HG03521 (cell line): ENCODE measurements around the gene CNTNAP2.

Experiments used
- ATAC-seq: cut with Tn5 transposase; IDR thresholded peaks from one replicate; pipeline ENCODE4 v1.9.1; 2021; ENCODE audit warnings: mild to moderate bottlenecking, moderate library complexity; ENCODE audit not compliant: unreplicated experiment

CNTNAP2 gene

DNA sequence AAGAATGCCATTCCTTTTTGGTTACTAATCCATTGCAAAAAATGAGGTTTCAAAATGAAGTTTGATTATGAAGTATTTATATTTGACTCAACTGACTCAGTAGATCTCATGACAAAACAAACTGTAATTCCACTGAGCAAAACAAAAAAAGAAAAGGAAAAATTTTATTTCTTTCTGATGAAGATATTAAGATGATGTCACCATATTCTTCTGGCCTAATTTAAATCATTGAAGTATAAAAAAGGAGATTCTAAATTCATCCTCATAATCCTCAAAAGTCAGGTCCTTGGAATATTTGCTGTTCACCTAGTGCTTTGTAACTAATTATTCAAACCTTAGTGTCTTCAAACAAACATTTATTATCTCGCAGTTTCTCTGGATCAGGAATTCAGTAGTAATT lies 1183.7 kb downstream of the CNTNAP2 start:
- ATAC-seq, result no peak

DNA sequence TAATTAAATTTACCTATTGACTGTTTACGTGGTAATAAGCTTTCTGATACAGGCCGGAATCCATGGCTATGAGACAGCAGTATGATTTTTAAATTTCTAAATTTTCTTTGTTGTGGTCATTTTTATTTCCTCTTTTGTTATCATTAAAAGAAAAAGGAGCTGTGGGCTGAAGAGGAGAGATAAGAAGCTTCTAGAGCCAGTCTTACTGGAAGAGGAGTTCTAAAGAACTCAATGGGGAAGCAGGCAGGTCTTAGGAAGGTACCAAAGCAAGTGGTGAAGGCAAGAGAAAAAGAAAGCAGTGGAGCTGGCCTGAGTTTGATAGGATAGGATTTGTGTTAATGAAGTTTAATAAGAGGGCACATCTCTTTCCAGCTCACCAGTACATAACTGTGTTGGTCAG lies 1187.8 kb downstream of the CNTNAP2 start:
- no peak for ATAC-seq

DNA sequence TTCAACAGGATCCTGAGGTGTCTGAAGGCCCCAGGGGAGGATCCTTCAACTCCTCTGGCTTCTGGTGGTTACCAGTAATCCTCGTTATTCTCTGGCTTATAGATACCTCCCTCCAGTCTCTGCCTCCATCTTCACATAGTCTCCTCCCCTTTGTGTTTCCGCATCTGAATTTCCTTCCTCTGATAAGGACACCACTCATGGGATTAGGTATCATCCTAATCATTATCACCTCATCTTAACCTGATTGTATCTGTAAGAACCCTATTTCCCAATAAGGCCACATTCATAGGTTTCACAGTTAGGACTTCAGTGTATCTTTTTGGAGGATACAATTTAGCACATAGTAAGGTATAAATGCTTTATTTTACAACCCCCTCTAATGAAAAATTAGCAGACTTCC lies 1189.2 kb downstream of the CNTNAP2 start:
- no peak for ATAC-seq

DNA sequence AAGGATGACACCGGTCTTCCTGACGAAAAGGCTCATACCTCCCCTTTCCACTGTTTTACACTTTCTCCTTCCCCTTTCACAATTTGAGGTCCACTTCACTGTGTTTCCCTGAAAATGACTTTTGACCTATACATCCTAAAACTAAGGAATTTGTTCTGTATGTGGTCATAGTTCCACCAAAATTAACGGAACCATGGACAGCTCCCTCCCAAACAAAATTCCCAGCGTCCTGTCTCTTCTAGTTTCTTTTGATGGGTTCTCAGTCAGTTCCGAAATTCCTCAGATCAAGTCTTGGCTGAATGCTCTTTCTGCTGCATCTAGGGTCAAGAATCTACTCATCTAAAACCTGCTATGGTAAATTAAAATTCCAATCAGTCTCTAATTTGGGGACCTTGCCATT lies 1191.9 kb downstream of the CNTNAP2 start:
- ATAC-seq, result no peak

DNA sequence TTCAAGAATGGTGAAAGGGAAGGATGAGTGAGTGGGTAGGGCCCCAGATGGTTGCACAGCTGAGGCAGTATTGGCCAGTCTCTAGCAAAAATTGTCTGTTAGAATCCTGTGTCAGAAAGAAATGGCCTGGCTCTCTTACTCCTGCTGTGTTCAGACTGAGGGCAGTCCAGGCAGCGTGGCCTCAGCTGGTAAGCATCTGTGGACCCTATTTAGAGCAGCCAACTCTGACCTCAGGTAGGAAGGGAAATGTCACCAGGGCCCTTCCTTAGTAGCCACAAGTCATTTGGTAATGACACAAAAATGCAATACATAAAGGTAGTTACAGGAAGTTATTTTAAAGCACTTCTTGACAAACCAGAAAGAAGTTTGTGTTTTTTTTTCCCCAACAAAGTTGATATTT lies 1194.7 kb downstream of the CNTNAP2 start:
- ATAC-seq, result no peak

DNA sequence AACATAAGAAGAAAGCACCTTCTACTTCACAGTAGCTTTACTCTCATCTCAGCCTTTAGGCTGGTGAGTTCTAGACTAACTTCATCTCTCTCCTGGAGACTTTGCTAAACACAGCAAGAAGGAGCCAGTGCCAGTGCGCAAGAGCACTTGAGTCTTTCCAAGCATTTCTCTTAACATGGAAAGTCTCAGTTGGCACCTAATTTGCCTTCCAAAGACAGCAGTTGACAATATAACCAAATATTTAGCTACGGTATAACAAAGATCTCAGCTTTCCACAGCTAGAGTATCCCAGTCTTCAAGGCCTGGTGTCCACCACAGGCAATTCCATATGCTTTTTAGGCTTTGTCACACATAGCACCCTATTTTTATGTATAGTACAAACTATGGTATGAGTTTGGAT lies 1204.9 kb downstream of the CNTNAP2 start:
- ATAC-seq, result no peak

DNA sequence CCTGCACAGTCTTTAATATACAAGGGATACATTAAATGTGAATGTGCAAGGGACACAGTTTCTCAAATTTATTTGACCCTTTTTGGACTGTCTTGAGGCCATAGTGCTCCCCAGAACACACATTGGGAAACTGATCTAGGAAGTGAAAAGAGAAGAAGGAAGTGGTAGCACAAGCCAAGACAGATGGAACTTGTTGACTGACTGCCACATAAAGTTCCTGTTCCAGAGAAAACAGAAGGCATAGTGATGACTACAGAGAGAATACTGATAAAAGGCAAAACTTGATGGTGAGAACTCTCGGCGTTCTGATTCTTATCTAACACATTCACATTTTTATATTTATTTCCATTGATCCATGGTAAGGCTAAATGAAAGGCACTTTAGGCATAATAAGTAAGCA lies 1216.4 kb downstream of the CNTNAP2 start:
- ATAC-seq, result no peak

DNA sequence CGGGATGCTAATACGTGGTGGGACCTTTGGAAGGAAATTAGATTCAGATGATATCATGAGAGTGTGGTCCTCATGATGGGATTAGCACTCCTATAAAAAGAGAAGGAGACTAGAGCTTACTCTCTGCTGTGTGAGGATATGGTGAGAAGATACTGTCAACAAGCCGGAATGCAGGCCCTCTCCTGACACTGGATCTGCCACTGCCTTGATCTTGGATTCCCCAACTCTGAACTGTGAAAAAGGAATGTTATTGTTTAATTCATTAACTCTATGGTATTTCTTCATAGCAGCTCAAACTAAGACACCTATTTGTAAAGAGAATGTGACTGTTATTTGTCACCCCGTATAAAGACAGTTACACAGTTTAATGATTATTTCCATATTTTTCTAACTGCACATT lies 1246.5 kb downstream of the CNTNAP2 start:
- no peak for ATAC-seq

DNA sequence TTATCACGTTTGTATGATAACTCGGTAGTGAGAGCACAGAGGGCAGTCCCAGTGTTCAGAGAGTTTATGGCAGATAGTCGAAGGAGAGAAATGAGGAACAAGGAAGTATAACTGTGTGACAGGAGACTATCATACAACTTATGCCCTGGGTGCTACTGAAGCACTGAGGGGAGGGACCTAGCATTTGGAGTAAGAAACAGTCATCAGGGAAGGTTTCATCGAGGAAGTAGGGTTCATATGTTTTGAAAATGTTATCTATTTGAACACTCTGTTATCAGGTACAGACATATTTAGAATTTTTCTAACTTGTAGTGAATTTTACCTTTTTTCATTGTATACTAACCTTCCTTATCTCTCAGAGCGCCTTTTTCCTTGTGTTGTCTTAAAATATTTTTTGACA lies 1259.6 kb downstream of the CNTNAP2 start:
- ATAC-seq, result no peak

DNA sequence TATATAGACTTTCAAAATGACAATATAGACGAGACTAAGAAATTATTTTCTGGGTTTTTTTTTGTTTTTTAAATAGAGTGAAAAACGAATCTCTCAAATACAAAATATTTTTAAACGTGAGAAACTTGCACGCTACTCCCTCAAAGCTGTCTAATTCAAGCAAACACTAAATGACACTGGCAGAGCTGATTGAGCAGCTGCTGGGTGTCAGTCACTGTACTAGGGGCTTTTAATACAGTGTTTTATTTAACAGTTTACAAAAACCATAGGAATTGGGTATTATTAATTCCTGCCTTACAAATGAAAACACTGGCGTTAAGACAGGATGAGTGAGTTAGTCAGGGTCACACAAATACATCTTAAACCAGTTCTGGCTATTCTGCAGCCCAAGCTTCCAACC lies 1264.3 kb downstream of the CNTNAP2 start:
- ATAC-seq, result no peak

DNA sequence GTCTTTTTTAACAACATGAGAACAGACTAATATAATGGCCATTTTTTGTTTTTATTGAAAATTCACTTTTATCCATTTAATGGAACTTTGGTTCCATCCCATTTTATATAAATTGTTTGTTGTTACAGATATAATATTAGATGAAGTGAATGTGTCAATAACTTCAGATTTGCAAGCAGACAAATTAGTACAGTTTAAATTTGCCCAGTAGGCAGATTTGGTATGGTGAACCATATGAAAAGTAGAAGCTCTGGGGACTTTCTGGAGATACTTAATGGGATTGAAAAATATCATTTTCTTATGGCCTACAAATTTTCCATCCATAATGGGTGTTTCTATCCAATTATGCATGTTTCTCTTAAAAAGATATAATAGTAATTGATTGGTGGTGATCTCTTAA lies 1277.7 kb downstream of the CNTNAP2 start:
- ATAC-seq, result no peak

DNA sequence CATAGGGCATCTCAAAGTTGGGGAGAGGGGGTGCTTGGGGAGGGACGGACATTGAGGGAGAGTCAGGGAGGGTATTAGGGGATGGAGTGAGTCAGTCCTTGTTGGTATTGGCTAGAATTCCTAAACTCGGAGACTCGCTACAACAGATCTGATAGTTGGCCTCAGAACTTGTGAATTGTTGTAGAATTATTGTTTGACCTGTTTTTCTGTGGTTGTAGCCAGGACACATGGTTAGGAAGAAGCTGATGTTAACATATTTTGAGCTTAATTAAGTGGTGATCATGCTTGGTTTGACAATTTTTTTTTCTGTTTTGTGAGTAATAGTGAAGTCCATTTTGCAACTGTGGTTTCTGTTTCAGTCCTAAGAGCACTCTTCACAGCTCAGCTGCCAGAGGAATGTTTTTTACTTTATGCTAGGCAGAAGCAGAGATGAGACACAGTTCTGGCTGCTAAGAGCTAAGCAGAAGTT lies 1283.7 kb downstream of the CNTNAP2 start:
- ATAC-seq, result no peak

DNA sequence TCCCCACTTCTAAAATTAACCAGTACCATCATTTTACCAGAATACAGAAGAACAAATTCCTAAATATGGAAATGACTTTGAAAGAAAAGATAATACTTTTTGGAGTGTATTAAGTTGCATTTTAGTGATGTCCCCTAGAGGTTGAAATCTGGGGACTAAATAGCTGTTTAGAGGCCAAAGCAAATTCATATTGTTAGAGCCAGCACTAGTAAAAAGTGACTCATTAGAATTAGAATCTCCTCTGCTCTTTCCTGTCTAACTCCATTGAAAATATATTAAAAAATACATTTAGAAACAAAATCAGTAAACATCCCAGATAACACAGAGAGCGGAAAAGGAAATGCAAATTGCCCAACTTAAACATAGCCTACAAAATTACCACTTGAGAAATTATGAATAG lies 1284.3 kb downstream of the CNTNAP2 start:
- ATAC-seq, result no peak

DNA sequence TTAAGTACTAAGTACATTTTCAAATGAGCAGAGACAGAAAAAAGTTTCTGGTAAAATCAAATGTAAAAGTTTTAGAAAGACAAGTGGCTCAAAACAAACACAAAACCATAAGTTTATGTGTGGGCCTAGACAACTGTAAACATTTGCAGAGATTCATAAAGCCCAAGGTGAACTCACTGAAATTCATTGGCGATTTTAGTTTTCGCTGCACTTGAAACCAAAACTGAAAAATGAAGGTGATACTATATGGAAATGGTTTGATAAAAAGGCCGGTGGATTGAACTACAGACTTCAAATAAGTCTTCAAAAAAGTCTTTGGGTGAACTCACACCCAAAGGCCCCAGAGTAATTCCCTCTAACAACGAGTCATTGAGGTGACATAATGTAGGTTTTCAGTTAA lies 1289.0 kb downstream of the CNTNAP2 start:
- ATAC-seq, result no peak

DNA sequence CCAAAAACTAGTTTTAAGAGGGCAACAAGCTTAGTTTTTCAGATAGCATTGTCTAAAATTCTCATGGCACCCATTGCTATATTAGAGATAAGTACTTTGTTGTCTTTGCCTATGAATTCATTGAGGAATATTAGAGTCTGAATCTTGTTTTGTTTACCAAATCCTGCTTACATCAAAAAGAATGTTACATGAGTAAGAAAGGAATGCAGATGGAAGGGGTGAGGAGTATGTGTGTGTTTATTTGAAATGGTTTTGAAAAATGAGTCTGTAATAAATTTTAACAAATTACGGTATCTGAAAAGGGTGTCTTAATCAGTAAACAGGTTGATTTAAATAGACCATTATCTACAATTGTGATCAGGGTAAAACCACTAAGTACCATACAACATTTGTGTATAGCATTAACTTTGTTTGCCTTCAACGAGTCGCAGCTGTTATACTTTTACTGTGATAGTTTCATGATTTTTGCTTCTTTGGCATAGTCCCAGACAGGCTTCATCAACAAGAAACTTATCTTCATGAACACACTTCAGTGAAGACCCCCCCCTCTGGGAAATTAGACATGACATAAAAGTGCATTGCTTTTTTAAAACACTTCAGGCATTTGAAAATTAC lies 1290.0 kb downstream of the CNTNAP2 start:
- no peak for ATAC-seq

DNA sequence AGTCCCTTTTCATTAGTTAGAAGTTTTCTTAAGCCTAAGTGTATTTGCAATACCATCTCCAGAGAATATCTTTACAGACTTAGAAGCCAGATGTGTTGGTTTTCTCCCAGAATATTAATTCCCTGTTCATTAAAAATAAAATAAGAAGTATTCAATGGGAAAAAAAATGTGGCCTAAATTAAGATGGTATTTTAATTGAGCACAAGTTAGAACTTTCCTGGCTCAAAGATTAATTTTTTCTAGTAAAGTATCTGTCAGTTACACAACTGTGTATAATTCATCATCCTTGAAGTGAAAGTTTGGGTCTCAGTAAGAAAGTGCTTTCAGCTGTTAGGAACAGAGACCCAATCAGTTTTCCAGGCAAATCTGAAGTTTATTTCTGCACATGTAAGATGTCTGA lies 1294.5 kb downstream of the CNTNAP2 start:
- ATAC-seq, result no peak

DNA sequence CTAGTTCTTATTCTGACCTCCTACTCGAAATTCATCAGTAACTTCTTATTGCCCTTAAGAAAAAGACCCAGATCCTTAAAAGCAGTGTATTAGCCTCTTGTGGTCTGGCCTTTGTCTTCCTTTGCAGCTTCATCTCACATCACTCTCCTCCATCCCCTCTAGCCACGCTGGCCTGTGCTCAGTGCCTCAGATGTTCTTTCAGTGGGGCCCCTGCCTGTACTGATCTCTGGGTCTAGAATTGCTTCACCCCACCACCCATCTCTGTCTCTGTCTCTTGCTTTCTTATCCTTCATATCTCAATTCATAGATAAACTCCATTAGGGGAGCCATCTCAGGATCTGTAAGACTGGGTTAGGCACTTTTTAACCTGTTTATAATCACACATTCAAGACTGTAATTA lies 1295.5 kb downstream of the CNTNAP2 start:
- no peak for ATAC-seq

DNA sequence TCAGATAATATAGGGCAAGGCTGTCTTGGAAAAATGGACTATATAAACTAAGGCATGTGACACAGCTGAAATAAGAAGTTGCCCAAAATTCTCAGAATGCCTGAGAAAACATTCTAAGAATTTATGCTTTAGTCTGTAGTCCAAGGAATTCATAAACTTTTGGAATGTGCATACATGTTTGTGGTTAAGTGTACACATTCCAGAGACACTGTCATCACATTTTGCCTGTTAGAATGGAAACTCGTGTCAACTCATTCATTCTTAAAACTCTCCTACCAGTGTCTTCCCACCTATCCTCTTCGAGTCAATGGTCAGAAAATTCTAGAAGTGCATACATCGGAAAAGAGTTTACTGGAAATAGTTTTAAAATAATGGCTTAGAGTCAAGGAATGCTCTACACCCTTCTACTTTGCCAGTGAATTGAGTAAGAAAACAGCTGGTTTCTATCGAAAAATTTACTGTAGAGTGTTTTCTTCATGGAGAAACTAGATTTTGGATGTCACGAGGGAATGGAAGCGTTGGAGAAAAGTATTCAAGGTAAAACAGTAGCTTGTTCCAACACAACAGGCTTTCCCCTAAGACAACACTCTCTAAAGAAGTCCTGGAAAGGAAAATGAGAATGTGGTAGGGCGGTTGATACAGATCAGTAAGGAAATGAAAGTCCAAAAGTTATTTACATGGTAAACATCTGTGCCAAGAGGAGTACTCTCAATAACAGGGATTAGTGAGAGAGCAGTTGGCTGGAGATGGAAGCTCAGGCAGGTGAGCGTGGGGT lies 1296.4 kb downstream of the CNTNAP2 start:
- no peak for ATAC-seq

DNA sequence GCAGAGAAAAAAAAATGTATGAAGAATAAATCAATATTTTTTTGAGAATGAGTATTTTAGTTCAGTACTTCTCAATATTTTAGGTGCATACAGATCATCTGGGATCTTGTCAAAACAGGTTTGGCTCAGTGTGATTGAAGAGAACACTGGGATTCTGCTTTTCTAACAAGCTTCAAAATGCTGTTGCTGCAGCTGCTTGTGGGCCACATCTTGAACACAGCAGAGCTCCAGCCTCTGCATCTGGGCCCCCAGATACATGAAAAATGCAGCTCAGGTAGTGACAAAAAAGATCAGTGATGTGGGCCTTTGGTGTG lies 1296.9 kb downstream of the CNTNAP2 start:
- ATAC-seq, result no peak

DNA sequence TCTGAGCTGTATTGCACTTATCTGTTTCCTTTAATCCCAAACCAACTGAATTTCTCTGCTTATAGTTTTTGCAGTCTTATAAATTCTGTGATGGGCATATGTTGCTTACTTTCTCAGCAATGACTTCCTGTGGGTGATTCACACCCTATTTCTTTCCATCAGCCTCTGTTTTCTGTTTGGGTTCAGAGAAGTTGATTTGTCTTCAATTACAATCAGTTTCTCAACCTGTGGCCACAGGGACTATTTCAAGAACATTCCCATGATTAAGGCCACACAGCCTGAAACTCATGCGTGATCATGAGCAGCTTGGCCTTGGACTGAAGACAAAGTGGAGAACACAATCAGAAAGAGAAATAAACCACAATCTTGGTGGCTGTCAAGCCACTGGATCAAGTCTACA lies 1299.4 kb downstream of the CNTNAP2 start:
- ATAC-seq, result no peak

DNA sequence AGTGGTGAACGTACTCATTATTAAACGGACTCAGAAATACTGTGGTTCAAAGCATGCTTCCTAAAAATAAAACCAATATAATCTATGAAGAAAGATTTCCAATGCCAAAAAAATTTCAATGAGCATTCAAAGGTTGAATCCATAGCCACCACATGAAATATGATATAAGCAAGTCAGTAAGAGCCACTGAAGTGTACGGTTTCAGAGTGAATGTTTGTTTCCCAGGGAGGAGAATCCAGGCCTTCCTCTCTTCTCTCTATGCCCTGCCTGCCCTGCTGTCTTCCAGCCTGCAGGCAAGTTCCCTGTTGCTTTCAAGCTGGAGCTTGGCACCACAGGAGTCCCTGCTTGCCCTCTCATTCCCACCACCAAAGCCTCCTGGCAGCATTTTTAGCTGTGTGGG lies 1302.4 kb downstream of the CNTNAP2 start:
- no peak for ATAC-seq

DNA sequence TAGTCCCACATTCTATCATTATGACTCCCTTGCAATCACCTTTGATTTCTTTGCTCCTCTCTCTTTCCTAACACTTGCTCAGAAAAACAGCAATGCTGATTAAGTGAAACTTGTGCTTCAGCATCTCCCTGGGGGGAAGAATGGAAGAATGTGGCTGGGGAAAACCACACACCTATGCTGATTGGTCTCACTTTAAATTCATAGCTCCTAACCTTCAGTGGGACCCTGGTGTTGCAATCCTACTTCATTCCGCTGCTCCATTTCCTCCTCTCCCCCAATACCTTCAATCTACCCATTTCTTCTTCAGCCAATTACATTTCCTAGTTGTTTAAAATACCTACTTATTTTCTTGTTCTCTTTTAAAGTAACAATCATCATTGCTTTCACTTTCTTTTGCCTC lies 1307.3 kb downstream of the CNTNAP2 start:
- ATAC-seq, result no peak

DNA sequence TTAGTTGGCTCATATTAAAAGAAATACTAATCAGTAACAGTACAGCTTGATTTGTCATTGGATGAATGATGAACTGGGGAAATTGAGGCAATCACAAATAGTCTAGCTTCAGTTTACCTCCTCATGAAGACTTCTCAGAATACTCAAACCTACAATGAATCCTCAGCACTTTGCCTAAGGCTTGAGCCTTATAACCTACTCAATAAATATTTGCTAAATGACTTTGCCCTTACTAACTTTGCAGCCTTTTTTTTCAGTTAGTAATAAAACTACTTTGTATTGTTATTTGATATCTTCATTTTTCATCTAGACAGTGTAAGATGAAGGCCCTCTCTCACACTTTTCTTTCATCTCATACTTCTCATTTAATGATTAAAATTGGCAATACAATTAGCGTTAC lies 1311.5 kb downstream of the CNTNAP2 start:
- no peak for ATAC-seq
